Measurements from ENCODE around the gene CNIH2. TPM values are rescaled to one million over a fixed set of nuclear protein-coding genes. Genes with fewer than 3 reads are reported as not detected.

The CNIH2 gene
- total RNA-seq, 1 donor, result 1.1 TPM

DNA sequence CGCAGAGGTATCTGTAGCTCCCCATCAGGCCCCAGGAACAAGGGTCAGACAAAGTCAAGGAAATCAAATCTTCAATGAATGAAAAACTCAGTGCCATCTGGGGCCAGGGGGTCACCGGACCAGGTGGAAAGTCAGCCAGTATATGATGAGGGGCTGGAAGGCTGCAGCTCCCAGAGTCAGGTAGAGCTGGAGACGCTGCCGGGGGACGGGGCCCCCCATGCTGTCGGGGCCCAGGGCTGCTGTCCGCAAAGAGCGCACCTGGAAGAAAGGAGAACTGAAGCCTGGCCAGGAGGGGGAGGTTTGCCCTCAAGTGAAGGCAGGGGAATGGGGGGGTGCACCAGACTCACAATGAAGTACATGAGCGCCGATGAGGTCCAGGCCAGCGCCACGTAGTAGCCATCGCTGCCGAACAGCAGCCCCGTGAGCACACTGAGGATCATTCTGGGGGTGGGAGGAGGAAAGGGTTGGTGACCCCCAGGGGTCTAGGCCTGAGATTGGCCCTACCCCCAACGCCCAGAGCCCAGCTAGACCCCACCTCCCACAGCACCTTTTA, 6.6 kb downstream of the CNIH2 start:
- no peak overlapping the region for H3K4me3 ChIP-seq (ENCODE audit: low read depth, low read length)
- TF ChIP-seq, protein P1, sequence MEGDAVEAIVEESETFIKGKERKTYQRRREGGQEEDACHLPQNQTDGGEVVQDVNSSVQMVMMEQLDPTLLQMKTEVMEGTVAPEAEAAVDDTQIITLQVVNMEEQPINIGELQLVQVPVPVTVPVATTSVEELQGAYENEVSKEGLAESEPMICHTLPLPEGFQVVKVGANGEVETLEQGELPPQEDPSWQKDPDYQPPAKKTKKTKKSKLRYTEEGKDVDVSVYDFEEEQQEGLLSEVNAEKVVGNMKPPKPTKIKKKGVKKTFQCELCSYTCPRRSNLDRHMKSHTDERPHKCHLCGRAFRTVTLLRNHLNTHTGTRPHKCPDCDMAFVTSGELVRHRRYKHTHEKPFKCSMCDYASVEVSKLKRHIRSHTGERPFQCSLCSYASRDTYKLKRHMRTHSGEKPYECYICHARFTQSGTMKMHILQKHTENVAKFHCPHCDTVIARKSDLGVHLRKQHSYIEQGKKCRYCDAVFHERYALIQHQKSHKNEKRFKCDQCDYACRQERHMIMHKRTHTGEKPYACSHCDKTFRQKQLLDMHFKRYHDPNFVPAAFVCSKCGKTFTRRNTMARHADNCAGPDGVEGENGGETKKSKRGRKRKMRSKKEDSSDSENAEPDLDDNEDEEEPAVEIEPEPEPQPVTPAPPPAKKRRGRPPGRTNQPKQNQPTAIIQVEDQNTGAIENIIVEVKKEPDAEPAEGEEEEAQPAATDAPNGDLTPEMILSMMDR (IDR thresholded peaks at IDR 0.05; ENCODE audit: insufficient read depth, low read length), result no peak
- DNase-seq (ENCODE audit: low read depth), result no peak

DNA sequence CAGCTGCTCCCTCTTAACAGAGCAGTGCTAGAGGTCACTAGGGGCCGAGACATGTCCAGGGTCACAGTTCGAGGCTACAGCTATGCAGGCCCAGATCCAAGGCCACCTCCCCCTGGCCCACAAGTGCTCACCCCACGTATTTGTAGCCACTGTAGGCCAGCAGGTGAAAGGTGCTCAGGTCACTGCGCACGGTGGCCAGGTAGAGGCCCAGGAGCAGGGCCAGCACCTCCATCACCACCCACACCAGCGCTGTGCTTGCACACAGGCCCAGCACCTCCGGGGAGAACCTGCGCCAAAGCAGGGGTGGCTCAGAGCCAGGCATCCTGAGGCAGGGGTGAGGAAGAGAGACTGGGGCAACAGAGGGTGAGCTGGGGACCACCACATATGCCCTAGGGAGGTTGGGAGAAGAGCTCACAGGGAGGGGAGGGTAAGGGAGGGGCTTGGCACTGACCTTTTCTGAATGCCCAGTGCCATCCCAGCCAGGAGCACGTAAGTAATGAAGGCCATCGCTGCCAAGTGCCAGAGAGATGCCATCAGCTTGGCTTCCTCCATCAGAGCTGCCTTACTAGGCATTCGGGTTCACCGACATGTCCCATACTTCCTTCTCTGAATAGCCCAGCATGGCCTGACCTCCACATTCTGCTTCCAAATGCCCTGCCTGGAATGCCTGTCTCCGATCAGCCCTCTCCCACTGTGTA, 7.4 kb downstream of the CNIH2 start:
- DNase-seq (ENCODE audit: low read depth), result no peak
- H3K4me3 ChIP-seq (ENCODE audit: low read depth, low read length), result no peak overlapping the region
- TF ChIP-seq, protein P1 (IDR thresholded peaks at IDR 0.05; ENCODE audit: insufficient read depth, low read length), result no peak

DNA sequence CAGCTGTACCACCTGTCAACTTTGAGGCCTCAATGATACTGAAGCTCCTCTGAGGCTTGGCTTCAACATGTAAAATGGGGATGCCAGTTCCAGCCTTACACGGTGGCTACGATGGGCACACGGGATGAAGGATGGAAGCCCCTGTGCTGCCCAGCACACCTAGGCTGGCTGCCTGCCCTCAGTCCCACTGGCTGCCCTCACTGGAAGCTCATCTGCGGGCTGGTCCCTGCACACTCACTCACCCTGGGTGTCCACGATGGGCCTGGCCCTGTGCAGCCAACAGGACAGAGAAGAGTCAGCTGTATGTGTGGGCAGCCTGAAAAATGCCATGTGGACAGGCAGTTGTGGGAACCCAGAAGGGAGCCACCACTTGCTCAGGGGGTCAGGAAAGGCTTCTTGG, 8.7 kb downstream of the CNIH2 start:
- DNase-seq (ENCODE audit: low read depth), result no peak
- H3K4me3 ChIP-seq (ENCODE audit: low read depth, low read length), result no peak overlapping the region
- TF ChIP-seq, protein P1 (IDR thresholded peaks at IDR 0.05; ENCODE audit: insufficient read depth, low read length), result no peak

DNA sequence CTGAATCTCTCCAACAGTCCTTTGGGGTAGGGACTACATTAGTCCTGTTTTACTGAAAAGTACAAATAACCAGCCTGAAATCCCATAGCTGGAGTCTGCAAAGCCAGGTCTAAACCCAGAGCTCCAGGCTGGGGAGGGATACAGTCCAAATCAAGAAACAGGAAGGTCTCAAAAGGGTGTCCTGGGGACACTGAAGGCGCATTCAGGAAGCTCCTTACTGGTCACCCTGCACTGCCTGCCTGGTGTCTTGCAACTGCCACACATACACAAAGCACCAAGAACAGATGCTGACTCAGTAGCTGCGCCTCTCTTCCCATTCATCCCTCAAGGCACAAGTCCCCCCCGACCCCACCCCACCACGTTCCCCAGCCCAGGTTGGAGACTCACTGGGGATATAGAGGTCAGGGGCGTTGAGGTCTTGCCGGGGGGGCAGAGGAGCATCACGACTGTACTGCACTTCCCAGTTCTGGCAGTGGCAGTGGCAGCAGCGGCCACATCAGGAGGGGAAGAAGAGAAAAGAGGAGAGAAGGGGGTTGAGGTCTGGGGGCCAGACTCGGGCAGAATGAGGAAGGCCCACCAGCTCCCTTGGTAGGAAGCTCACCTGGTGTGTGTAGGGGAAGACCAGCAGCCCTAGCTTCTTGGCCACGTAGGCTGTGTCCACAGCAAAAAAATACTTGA, 9.4 kb downstream of the CNIH2 start:
- TF ChIP-seq, protein P1 (IDR thresholded peaks at IDR 0.05; ENCODE audit: insufficient read depth, low read length), result no peak
- no peak for DNase-seq (ENCODE audit: low read depth)
- H3K4me3 ChIP-seq (ENCODE audit: low read depth, low read length), result peak overlapping the region; percentile 92

DNA sequence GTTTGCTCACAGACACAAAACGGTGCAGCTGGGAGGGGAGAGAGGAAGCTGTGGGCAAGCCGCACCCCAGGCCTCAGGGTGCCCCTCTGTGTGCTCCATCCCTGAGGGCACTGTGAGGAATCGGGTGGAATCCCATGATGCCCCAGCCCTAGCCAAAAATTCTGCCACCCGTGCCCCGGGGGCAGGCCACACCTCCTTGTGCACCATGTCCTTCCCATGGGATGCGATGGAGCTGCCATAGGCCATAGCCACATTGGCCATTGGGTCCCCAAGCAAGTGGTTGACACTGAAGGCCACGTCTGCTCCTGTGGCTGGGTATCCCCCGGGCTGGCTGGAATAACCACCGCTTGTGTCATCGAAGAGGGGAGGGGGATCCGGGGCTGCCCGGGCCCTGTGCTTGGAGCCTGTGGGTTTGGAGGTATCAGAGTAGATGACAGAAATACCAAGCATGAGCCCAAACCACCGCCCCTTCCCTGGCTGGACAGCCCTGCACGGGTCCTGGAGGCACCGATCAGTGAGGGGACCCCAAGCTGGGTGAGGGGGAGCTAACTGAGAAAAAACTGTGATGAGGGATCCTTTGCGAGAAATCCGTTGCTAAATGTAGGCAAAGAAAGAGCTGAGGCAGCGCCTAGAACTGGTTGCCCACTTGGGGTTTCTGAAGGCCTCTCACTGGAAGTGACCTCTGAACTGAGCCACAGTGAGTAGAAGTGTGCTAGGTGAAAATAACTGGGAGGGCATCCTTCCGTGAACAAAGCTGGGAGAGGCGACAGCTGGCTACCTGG, 10.1 kb downstream of the CNIH2 start:
- peak overlapping the region; percentile 92 for H3K4me3 ChIP-seq (ENCODE audit: low read depth, low read length)
- TF ChIP-seq, protein P1 (IDR thresholded peaks at IDR 0.05; ENCODE audit: insufficient read depth, low read length), result no peak
- DNase-seq (ENCODE audit: low read depth), result no peak

DNA sequence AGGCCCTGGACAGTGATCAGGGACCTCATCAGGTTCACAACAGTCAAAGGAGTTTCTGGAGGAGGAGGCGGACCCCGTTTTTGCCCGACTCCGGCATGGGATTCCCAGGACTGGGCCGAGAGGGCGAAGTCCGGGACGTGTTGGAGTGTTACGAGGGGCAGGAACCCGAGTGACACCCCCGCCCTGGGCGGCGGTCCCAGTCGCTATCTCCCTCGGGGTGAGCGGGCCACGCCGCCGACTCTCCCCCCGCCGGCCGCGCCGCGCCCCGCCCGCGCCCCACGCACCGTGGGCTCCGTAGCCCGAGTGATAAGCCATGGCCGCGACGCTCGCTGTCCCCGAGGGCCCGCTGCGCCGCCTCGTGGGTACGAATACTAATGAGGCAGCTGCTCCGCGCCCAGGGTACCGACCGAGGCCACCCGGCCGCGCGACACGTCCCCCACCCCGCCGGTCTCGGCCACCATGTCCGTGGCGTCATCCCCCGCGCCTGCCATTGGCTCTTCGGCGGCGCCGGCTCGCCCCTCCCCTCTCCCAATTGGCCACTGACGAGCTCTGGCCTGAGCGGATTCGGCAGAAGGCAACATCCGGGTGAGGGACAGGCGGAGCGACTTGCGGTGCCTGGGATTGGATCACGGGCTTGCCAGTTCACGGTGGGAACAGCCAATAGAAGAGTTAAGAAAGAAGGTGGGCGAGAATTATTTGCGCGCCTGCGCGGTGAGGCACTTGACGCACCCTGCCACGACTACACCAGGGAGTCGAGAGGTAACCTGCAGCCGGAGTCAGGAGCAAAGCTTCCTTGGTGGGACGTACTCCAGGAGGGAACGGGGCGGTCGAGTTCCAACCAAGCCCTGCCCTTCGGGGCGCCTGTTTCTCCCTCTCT, 10.9 kb downstream of the CNIH2 start, which contains the start of gene YIF1A:
Gene YIF1A (minus strand): TSS at position 473 of the 877 bp plus-strand sequence. CDS start 158 bp downstream, at position 315.
- DNase-seq (ENCODE audit: low read depth), result peak; percentile 100
- H3K4me3 ChIP-seq (ENCODE audit: low read depth, low read length), result peak within 1 kb of the TSS; percentile 92
- TF ChIP-seq, protein P1 (IDR thresholded peaks at IDR 0.05; ENCODE audit: insufficient read depth, low read length), result no peak

All from fibroblast of the aortic adventitia (primary cell).